SK-N-MC (cell line): ENCODE results near the gene FBXL7.

ENCODE experiments used
- EZH2 ChIP-seq: fragments of 200-600 bp; sonication (generic); IDR thresholded peaks from one replicate; pipeline ENCODE4 v1.6.1; 2017; ENCODE audit warnings: antibody characterized with exemption
- FOXP2 ChIP-seq: optimal IDR thresholded peaks from 2 replicates; pipeline ENCODE3; 2011; ENCODE audit warnings: mild to moderate bottlenecking, moderate library complexity; ENCODE audit not compliant: insufficient read depth; ENCODE audit errors: extremely low read length, control extremely low read depth
- POLR2AphosphoS5 ChIP-seq: IDR thresholded peaks from 2 replicates; pipeline ENCODE4 v1.6.1; 2012; ENCODE audit warnings: mild to moderate bottlenecking, low read depth, low read length, borderline replicate concordance

GRCh38 chr5:15547261-15547839 is 47.4 kb downstream of the FBXL7 start:
- TF ChIP-seq EZH2 (no peak), POLR2AphosphoS5 (no peak), FOXP2 (no peak)
